NCI-H524 (cell line): ENCODE measurements around the gene MMP23B.

Experiments used
- DNase-seq, 2 experiments: peaks; one replicate each; lab custom pipeline; 2025; lab: John Stamatoyannopoulos, UW

Gene MMP23B

DNA sequence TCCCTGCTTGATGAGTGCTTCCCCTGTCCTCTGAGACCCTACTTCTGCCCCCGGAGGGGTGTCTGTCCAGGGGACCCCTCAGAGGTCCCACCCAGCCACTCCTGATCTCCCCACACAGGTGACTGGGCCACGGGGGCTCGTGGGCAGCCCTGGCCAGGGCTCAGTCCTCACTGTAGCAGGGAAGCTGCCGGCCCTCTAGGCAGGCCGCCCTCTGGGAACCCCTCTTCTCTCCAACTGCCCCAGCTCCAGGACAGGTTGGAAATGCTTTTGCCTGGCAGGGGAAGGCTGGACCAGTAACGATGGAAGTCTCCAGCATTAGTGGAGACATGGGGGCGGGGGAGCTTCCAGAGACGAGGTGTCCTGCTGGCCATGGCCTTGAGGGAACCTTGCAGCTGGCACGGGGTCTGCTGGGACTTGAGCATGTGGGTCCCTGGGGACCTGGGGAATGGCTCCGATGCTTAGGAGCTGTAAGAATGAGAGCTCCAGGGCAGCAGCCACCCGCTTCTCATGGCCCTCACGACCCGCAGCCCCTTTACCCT, 28.9 kb upstream of the MMP23B start:
- peak in 1 of 2 experiments; percentile 54 for DNase-seq

DNA sequence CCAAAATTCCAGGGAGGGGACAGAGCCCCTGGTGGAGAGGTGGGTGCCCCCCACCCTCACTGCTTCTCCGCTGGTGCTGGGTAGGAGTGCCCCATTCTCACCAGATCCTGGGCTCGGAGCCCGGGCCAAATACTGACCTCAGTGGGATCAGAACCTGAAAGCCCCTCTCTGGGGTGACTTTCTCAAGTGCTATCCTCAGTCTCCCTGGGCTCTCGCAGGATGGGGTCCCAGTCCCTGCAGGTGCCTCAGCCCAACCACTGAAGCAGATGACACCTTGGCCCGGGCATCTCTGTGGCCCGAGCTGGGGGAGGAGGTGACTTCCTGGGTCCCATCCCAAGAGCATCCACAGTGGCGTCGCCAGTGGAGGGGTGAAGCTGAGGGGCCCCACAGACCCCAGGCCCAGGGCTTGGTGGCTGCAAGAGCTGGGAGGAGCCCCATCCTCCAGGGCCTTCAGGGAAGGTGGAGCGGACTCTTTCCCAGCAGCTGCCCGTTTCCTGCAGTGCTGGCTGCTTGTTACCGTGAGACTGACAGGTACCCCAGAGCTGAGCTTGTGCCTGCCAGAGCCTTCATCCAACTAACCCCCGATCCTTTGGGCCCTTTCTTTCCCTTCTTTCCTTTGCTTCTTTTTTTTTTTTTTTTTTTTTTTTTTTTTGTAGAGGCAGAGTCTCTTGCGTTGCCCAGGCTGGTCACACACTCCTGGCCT, 28.2 kb upstream of the MMP23B start:
- no peak for DNase-seq

DNA sequence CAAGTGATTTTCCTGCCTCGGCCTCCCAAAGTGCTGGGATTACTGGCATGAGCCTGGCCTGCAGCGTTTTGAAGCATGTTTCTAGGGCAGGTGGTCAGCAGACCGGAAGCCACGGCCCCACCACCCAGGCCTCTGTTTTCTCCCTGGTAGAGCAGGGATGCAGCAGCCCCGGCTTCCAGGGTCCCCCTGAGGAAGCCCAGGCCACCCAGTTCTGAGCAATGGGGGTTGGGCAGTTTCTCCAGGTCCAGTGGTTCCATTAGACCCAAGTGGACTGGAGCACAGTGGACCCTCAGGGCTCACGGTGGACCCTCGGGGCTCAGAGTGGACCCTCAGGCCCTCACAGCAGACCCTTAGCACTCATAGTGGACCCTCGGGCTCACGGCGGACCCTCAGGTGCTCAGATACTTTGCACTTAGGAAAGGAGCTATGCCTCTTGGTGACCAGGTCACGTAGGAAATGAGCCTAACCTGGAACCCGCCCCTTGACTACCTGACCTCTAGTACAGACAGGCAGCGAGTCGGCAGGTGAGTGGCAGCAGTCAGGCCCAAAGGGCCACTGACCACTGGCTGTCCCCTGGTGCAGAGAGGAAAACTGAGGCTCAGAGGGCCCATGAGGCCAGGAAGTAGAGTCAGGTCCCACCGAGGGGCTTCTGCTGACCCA, 27.5 kb upstream of the MMP23B start:
- DNase-seq, result no peak

DNA sequence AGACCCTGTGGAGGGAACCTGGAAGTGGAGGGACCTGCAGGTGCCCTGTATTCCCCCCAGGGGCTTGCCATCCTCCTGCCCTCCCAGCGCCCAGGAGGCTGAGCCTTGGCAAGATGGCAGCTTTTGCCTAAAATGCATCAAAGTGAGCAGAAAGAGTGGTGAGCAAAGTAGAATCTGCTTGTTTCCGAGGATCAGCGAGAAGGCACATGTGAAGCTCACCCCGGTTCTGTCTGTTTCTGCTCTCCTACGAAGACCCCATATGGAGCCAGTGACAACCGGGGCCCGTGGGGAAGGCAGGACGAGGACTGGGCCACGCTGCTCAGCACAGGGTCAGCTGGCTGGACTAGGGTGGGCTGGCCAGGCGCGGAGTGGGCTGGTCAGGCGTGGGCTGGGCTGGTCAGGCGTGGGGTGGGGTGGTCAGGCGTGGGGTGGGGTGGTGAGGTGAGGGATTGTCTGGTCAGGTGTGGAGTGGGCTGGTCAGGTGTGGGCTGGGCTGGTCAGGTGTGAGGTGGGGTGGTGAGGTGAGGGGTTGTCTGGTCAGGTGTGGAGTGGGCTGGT, 26.9 kb upstream of the MMP23B start:
- no peak for DNase-seq

DNA sequence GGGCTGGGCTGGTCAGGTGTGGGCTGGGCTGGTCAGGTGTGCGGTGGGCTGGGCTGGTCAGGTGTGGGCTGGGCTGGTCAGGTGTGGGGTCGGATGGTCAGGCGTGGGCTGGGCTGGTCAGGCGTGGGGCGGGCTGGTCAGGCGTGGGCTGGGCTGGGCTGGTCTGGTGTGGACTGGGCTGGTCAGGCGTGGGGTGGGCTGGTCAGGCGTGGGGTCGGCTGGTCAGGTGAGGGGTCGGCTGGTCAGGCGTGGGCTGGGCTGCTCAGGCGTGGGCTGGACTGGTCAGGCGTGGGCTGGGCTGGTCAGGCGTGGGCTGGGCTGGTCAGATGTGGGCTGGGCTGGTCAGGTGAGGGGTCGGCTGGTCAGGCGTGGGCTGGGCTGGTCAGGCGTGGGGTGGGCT, 26.2 kb upstream of the MMP23B start:
- no peak for DNase-seq

DNA sequence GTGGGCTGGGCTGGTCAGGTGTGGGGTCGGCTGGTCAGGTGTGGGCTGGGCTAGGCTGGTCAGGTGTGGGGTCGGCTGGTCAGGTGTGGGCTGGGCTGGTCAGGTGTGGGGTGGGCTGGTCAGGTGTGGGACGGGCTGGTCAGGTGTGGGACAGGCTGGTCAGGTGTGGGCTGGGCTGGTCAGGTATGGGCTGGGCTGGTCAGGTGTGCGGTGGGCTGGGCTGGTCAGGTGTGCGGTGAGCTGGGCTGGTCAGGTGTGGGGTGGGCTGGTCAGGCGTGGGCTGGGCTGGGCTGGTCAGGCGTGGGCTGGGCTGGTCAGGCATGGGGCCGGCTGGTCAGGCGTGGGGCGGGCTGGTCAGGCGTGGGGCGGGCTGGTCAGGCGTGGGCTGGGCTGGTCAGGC, 25.7 kb upstream of the MMP23B start:
- DNase-seq, result no peak

DNA sequence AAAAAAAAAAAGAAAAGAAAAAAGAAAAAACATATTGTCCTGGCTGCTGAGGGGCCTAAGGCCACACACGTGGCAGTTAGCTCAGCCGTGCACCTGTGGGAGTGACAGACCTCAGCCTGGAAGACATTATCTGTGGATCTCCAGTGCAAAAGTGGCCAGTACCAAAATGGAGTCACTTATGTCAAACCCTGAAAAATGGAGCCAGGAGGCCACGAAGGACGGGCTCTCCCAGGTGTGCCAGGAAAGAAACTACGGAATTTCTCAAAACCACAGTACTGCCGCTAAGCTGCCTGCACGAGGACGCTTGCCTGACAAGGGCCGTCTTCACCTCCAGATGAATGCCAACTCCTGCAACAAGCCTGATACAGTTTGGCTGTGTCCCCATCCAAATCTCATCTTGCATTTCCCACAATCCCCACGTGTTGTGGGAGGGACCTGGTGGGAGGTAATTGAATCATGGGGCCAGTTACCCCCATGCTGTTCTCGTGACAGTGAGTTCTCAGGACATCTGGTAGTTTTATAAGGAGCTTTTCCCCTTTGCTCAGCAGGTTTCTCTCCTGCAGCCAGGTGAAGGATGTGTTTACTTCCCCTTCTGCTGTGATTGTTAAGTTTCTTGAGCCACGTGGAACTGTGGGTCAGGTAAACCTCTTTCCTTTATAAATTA, 22.0 kb upstream of the MMP23B start:
- no peak for DNase-seq

DNA sequence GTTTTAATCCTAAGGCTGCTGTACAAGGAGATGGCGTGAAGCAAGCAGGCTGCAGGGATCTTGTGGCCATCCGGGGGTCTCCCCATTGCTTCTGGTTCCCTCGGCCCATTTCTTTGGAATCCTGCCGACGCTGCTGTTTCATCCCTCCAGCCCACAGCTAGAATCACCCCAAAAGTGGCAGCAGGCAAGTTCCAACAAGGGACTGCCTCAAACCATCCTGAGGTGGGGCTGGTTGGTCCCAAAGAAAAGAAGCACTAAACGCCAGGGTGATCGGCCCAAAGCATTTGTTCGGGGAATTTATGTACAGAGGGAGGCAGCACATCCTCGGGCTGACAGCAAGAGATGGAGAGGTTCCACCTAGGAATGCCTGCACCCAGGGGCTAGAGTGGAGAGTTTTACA, 21.2 kb upstream of the MMP23B start:
- no peak for DNase-seq

DNA sequence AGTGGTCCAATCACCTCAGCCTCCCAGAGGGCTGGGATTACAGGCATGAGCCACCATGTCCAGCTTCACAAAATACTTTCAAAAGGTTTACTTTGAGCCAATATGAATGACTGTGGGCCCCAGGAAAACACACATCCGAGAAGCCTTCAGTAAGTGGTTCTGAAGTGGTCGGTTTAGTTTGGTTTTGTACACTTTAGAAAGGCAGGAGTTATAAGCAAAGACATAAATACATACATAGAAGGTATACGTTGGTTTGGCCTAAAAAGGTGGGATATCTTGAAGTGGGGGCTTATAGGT, 19.9 kb upstream of the MMP23B start:
- no peak for DNase-seq

DNA sequence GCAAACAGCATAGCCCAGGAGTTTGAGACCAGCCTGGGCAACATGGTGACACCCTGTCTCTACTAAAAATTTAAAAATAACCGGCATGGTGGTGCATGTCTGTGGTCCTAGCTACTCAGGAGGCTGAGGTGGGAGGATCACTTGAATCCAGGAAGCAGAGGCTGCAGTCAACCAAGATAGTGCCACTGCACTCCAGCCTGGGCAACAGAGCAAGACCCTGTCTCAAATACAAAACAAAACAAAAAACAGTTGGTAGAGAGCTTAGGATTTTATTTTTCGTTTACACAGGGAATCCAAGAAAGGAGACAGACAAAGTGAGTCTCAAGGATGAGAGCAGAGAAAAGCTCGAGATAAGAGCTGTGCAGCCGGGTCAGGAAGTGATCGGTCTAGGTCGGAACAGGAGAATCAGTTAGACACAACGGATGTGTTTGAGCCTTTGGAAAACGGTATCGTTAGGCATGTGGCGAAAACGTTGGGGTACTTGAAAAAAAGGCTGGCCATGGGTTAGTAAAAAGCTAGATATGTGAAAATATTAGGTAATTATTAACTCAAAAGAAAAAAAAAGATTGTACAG, 18.4 kb upstream of the MMP23B start:
- no peak for DNase-seq

DNA sequence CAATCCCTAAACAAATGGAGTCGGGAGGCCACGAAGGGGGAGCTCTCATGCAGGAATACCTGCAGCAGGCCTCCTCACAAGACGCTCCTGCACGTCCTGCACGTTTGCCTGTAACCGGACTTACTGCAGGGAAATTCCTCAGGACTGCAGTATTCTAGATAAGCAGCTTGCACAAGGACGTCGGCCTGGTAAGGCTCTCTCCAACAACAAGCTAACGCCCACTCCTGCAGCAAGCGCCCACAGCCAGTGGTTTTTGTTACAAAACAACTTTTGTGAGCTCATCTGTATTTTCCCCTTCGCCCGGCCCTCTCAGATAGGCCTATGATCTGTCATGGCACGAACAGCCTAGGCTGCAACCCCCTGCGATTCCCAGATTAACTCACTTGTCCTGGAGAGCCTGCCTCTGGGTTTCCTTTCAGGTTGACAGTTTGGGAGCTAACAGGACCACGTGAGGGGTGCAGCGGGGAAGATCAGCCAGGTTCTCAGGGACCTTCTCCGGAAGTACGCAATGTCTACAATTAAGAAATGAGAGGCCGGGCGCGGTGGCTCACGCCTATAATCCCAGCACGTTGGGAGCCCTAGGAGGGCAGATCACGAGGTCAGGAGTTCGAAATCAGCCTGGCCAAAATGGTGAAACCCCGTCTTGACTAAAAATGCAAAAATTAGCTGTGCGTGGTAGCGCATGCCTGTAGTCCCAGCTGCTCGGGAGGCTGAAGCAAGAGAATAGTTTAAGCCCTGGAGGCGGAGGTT, 17.6 kb upstream of the MMP23B start:
- DNase-seq, result peak in 1 of 2 experiments; percentile 35

DNA sequence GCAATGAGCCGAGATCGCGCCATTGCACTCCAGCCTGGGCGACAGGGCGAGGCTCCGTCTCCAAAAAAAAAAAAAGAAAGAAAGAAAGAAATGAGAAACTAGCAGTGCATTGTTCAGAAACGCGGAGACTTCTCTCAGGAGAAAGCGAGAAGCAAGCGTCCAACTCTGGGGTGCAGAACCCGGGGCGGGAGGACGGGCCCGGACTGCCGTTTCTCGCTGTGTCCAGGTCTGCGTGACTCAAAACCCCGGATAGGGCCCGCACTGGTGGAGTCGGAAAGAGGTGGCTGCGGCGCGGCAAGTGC, 17.1 kb upstream of the MMP23B start:
- DNase-seq, result no peak

DNA sequence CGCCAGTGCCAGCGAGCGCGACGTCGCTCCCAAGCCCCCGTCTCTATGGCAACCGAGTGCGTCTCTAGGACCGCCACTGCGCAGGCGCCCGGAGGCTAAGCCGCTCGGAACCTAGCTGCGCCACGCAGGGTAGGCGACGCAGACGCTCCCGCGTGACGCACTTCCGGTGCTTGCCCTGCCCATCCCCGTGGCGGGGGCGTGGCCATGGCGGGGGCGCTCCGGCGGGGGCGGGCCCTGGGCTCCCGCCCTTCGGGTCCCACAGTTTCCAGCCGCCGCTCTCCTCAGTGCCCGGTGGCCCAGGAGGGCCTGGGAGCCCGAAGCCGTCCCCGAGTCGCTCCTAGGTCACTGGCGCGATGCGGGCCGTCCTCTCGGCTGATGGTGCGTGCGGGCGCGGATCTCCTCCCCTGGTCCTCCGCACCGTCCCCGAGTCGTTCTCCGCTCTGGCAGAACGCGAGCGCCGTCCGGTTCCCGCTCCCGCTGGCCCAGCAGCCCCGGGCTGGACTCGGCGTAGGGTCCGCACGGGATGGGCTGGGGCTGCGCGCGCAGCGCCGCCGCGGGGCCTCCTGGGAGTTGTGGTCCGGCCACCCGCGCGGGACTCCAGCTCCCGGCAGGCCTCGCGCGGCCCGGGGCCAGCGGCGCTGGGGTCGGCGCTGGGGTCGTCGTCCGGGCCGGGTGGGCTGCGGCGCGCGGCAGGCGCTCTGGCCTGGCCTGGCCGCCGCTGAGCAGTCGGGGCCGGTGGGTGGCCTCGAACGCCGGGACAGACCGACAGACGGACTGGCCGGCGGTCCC, 16.5 kb upstream of the MMP23B start, which contains the start of gene MIB2:
Gene MIB2, plus strand, starts transcription at position 245 of the 789 bp plus-strand sequence. CDS start 7,953 bp downstream, outside the sequence.
- peak; percentile 94 to 98 for DNase-seq

DNA sequence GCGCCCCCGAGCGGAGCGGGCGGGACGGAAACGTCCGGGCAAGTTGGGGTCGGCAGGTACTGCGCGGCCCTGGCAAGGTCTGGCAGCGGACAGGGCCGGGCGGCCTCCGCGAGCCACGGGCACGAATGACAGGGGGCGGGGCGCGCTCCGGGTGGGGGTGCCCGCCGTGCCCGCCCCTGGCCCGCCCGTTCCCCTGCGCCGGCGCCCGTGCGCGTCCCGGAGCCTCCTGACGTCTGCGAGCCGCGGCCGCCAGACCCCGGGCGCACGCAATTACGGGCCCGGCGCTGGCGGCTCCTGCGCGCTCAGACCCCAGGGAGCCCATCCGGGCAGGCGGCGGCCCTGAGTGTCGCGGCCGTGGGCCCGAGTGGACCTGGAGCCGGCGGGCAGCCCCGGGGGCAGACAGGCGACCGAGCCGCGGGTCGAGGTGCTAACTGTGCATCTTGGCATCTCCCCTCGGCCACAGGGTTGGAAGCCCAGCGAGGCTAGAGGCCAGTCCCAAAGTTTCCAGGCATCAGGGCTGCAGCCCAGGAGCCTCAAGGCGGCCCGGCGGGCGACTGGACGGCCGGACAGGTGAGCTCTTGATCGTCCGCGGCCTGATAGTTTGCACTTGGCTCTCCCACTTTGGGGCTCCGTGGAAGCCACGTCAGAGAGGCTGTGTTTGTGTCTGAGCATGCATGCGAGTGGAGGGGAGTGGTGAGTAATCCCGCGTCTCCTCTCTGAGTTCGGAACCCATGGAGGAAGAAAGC, 15.8 kb upstream of the MMP23B start:
- DNase-seq, result no peak

DNA sequence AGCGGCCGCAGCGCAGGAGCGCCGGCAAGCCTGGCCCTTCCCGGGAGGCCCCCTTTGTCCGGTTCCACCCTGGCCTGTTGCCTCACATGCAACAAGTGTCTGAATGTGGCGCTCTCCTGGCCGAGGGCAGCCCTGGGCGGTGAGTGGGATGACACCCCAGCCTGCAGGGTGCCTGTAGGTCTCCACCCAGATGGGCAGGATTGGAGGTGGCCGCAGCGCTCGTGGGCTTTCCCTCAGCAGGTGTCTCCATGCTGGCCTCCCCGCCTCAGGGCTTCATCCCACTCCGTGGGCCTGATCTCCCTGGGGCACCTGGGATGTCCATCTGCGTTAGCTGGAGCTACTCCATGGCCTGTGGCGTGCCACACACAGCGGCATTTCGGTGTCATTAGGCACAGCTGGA, 15.1 kb upstream of the MMP23B start:
- no peak for DNase-seq

DNA sequence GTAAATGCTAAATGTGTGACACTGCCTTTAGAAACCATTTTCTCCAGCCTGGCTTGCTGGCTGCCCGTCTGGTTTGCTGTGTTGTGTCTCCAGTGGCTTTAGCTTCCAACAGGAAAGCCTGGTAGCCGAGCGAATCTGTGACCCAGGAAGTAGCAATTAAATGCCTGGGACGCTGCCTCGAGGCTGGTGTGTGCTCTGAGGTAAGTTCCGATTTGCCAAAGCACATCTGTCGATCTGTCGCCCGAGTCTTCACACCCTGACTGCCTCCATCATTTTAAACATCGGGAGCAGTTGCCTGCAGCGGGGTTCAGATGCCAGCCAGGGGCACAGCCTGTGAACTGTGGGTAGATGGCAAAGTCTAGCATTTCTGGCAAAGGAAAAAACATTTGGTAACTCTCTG, 14.5 kb upstream of the MMP23B start:
- DNase-seq, result no peak

DNA sequence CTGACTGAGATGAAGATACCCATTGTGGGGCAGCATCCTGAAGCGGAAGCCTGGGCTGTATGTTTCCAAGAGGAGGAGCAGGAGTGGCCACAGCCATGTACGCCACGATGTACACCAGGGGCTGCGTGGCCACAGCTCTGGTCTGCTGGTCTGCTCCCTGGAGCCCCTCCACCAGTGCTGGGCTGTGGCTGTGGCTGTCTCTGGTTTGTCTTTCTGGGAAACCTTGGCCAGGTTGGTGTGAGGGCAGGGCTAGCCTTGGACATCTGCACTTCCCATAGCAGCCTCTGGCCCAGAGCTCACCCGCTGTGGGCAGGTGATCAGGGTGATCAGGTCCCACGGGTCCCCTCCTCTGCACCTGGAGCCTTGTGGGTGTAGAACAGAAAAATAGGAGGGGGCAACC, 14.0 kb upstream of the MMP23B start:
- DNase-seq, result no peak

DNA sequence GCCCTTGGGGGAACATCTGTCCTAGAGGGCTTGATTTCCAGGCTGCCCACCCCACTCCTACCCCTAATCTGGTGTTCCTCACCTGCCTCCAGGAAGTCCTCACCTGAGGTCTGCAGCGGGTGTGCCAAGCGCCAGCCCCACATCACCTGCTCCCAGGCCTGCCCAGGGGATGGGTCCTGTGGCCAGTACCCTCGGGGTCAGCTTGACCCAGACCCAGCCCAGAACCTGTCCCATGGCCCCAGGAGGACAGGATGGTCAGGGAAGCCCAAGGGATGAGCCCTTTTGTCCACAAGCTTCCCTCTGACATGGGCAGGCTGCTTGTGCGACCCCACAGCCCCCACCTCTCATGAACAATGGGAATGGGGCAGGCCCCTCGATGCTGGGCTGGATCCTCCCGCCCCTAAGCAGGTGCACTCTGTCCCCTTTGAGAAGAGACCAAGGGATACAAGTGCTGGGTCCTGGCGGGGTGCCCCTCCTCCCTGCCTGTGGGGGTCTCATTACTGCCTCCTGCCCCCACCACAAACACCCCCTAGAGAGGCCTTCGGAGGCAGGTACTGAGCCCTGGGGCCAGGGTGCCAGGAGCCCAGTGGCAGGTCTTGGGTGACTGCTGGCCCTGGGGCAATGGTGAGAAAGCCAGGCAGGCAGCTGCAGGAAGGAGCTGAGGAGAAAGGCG, 13.4 kb upstream of the MMP23B start:
- no peak for DNase-seq

DNA sequence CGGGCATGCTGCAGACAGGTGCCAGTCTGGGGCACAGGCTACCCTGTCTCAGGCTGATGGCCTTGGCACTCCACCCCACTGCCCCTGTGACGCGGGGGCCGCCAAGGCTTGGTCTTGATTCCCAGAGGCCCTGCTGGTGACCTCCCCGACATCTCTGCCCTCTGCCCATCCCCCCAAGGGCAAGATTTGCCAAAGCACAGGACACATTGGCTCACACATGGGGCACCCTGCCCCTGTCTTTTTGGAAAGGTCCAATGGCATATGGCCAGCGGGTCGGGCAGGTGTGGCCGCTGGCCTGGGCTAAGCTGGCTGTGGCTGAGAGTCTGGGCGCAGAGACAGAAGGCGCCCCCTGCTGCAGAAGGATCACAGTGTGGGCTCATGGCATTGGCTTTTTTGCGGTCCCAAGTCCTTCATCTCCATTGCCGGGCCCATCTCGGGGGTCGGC, 12.0 kb upstream of the MMP23B start:
- DNase-seq, result no peak
